ENCODE data around the gene IGF2BP2. TPM values are rescaled to one million over a fixed set of nuclear protein-coding genes. Genes with fewer than 3 reads are reported as not detected.

Gene IGF2BP2
- total RNA-seq, 1 experiment from 2014 or later: 154 TPM

DNA sequence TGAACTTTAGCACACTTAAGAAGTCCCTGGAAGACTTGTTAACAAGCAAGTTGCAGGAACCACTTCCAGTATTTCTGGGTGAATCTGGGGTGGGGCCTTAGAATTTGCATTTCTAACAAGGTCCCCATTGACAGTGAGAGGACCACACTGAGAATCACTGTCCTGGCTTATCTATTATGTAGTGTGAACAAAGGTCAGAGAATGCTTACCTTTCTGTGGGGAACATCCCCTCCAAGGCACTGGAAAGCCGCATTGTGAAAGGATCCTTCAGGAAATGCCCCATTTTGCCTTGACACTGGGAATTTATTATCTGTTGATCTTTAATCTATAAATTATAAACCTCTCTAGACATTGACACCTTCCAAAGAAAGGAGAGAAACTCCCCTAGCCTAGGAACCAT is 74.8 kb downstream of the IGF2BP2 start:
- DNase-seq (ENCODE audit: unreplicated experiment): no peak
- BruUV-seq (replicated peaks): no TSS peak
- peaks cover 48% of the 10 kb centered on the region for H3K36me3 Mint-ChIP-seq (ENCODE audit: insufficient read depth, unreplicated experiment)
- TF ChIP-seq, protein P1, sequence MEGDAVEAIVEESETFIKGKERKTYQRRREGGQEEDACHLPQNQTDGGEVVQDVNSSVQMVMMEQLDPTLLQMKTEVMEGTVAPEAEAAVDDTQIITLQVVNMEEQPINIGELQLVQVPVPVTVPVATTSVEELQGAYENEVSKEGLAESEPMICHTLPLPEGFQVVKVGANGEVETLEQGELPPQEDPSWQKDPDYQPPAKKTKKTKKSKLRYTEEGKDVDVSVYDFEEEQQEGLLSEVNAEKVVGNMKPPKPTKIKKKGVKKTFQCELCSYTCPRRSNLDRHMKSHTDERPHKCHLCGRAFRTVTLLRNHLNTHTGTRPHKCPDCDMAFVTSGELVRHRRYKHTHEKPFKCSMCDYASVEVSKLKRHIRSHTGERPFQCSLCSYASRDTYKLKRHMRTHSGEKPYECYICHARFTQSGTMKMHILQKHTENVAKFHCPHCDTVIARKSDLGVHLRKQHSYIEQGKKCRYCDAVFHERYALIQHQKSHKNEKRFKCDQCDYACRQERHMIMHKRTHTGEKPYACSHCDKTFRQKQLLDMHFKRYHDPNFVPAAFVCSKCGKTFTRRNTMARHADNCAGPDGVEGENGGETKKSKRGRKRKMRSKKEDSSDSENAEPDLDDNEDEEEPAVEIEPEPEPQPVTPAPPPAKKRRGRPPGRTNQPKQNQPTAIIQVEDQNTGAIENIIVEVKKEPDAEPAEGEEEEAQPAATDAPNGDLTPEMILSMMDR (IDR thresholded peaks at IDR 0.05; ENCODE audit: unreplicated experiment): no peak
- intact Hi-C loops (cut with micrococcal nuclease): no loop called here
- H3K9me3 Mint-ChIP-seq (ENCODE audit: unreplicated experiment): no peaks in the 10 kb centered on the region
- no peaks in the 10 kb centered on the region for H3K27me3 Mint-ChIP-seq (ENCODE audit: insufficient read depth, unreplicated experiment)
- no peak overlapping the region for H3K4me3 Mint-ChIP-seq (ENCODE audit: unreplicated experiment)
- H3K27ac Mint-ChIP-seq (ENCODE audit: low read depth, unreplicated experiment): no peak overlapping the region
- ChIA-PET CTCF (interaction anchor here (0.9 to 1.4 kb wide), 5 partner anchors 12 to 90 kb away, joined by 3 to 5 read pairs (median 3); no protein-coding TSS in a partner anchor), POLR2A (interaction anchor here (1.2 to 1.3 kb wide), 3 partner anchors 10 to 72 kb away, joined by 3 to 7 read pairs (median 3); no protein-coding TSS in a partner anchor)
- peaks cover 24% of the 10 kb centered on the region for H3K4me1 Mint-ChIP-seq (ENCODE audit: insufficient read depth, unreplicated experiment)

DNA sequence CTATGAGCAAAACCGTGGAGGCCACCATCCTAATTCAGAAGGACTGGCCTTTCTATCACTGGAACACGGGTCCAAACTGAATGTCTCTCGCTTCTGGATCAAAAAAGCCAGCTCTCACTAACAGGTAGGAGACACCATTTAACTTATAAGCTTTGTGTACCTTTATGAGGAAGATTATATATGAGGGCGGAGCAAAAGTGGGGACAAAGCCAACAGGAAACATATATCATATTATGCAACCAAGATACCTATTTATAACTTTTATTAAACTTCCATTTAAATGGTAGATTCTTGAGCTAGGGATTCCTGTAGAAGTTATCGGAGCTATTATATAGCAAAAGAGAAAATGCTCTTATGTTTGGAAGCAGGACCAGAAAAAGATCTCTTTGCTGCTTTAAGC is 78.4 kb downstream of the IGF2BP2 start:
- DNase-seq (ENCODE audit: unreplicated experiment): no peak
- no peak overlapping the region for H3K27ac Mint-ChIP-seq (ENCODE audit: low read depth, unreplicated experiment)

DNA sequence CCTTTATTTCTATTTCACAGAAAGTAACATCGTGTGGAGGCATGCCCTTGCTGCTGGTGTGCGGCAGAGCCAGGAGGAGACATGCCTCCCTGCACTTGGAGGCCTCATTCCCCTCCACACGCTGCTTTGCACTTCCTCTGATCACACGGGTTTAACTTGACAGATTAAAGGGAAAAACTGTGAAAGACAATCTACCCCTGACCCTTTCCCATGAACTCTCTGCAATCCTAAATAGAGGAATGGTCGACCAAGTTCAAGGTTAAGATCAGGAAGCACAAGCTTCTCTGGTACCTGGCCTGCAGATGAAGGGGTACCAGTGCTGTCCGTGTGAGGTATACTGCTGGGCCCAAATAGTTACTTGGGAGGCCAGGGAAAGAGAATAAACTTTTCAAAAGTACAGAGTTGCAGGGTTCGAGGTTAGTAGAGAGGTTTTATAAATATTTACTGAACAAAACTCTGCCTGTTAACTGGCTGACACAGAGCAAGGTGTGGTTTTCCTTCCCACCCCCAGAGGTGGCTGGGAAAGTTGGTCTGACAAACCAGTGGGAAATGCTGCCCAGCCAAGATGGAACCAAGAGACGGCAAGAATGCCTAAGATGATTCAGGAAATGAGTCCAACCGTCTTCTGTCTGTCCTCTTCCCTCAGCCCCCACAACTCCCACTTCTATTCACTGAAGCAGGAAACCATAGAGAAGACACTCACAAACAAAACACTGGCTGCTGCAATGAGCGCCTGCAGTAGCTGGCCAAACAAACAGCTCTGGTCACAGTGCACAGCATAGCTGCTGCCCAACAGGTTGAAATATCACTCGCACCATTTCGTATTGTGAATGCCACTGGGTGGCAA is 79.6 kb downstream of the IGF2BP2 start:
- H3K4me3 Mint-ChIP-seq (ENCODE audit: unreplicated experiment): no peak overlapping the region

More for the DNA sequence above, 78.4 kb downstream of the IGF2BP2 start:
- no TSS peak for BruUV-seq (replicated peaks)
- ChIA-PET CTCF (interaction anchor here (0.6 to 2.8 kb wide), 7 partner anchors 10 to 86 kb away, joined by 4 to 15 read pairs (median 5); no protein-coding TSS in a partner anchor), POLR2A (interaction anchor here (0.6 to 2.3 kb wide), 9 partner anchors 10 to 1717 kb away, joined by 3 to 10 read pairs (median 3); no protein-coding TSS in a partner anchor)
- peaks cover 30% of the 10 kb centered on the region for H3K36me3 Mint-ChIP-seq (ENCODE audit: insufficient read depth, unreplicated experiment)
- no peaks in the 10 kb centered on the region for H3K27me3 Mint-ChIP-seq (ENCODE audit: insufficient read depth, unreplicated experiment)
- intact Hi-C loops (cut with micrococcal nuclease): no loop called here
- TF ChIP-seq, protein P1 (IDR thresholded peaks at IDR 0.05; ENCODE audit: unreplicated experiment): no peak
- no peak overlapping the region for H3K4me3 Mint-ChIP-seq (ENCODE audit: unreplicated experiment)
- H3K9me3 Mint-ChIP-seq (ENCODE audit: unreplicated experiment): no peaks in the 10 kb centered on the region
- peaks cover 25% of the 10 kb centered on the region for H3K4me1 Mint-ChIP-seq (ENCODE audit: insufficient read depth, unreplicated experiment)

More for the DNA sequence above, 79.6 kb downstream of the IGF2BP2 start:
- TF ChIP-seq, protein P1 (IDR thresholded peaks at IDR 0.05; ENCODE audit: unreplicated experiment): no peak
- peak; percentile 57 for DNase-seq (ENCODE audit: unreplicated experiment)
- Mint-ChIP-seq H3K36me3 (ENCODE audit: insufficient read depth, unreplicated experiment) (peaks cover 24% of the 10 kb centered on the region), H3K9me3 (ENCODE audit: unreplicated experiment) (no peaks in the 10 kb centered on the region), H3K27me3 (ENCODE audit: insufficient read depth, unreplicated experiment) (no peaks in the 10 kb centered on the region), H3K4me1 (ENCODE audit: insufficient read depth, unreplicated experiment) (peaks cover 19% of the 10 kb centered on the region), H3K27ac (ENCODE audit: low read depth, unreplicated experiment) (no peak overlapping the region)
- ChIA-PET CTCF (interaction anchor here (0.6 to 2.8 kb wide), 5 partner anchors 8 to 23 kb away, joined by 3 to 15 read pairs (median 5); no protein-coding TSS in a partner anchor), POLR2A (interaction anchor here (0.6 to 2.3 kb wide), 7 partner anchors 9 to 1716 kb away, joined by 3 to 10 read pairs (median 5); no protein-coding TSS in a partner anchor)
- no TSS peak for BruUV-seq (replicated peaks)
- intact Hi-C loops (cut with micrococcal nuclease): no loop called here

Data from MCF 10A (cell line).